Melanocyte of skin (primary cell): ENCODE measurements around the gene KCNMB1. TPM values are rescaled to one million over a fixed set of nuclear protein-coding genes. Genes with fewer than 3 reads are reported as not detected.

Experiments used
- total RNA-seq, 2 donors: library from RNA; depleted of rRNA; stranded (reverse); fragments of >200 nt; gene quantifications; 2 replicates each; pipeline ENCODE4 v1.2.3, GENCODE V29; 2012

Gene KCNMB1, protein sequence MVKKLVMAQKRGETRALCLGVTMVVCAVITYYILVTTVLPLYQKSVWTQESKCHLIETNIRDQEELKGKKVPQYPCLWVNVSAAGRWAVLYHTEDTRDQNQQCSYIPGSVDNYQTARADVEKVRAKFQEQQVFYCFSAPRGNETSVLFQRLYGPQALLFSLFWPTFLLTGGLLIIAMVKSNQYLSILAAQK
- total RNA-seq: not detected

GRCh38 chr5:170388818-170389549 lies at the start of gene KCNMB1:
Gene KCNMB1, minus strand, starts transcription at chr5:170389367. Its CDS starts 3,920 bp downstream, at chr5:170385447.

Other genes starting within 250 kb of the KCNMB1 start
- gene C5orf58, start 156.4 kb downstream of the KCNMB1 start, total RNA-seq: not detected
- gene LCP2, start 91.6 kb downstream of the KCNMB1 start, total RNA-seq: 1 to 10 TPM in 1 of 2 donors, under 1 TPM in 1; 0.67 to 1.0 TPM
- gene KCNIP1, start 114.7 kb upstream of the KCNMB1 start, total RNA-seq: not detected